Prostate gland (tissue), 2 donors: ENCODE measurements around the gene TTLL5. TPM values are rescaled to one million over a fixed set of nuclear protein-coding genes. Genes with fewer than 3 reads are reported as not detected.

Source experiments
- DNase-seq: peaks from one replicate; pipeline ENCODE4 v3.0.0-alpha.2; 2019; ENCODE audit warnings: low spot score
- H3K27ac ChIP-seq, 2 donors: fragments of 200-600 bp; sonication (generic); 2 replicates each; pipeline ENCODE4 v1.5.1; 2017 to 2019
- H3K27me3 ChIP-seq: fragments of 200-600 bp; sonication (generic); replicated peaks from 2 replicates; pipeline ENCODE4 v1.5.1; 2019; ENCODE audit not compliant: insufficient read depth
- H3K36me3 ChIP-seq, 2 donors: fragments of 200-600 bp; sonication (generic); 1 replicate in 1 of 2; 2 replicates in 1 of 2; pipeline versions ENCODE4 v1.5.1 to v1.8.1; 2017 to 2019
- H3K4me1 ChIP-seq: fragments of 200-600 bp; sonication (generic); replicated peaks from 2 replicates; pipeline ENCODE4 v1.5.1; 2019
- H3K4me3 ChIP-seq, 2 donors: fragments of 200-600 bp; sonication (generic); 2 replicates each; pipeline ENCODE4 v1.5.1; 2017 to 2019
- H3K9me3 ChIP-seq: fragments of 200-600 bp; sonication (generic); 2 replicates; pipeline ENCODE4 v1.5.1; 2017
- CTCF ChIP-seq, 4 experiments: fragments of 200-600 bp in 2 of 4; fragments of 450-650 bp in 2 of 4; sonication (generic) in 2 of 4; IDR thresholded peaks; 1 replicate in 3 of 4; 2 replicates in 1 of 4; pipeline ENCODE4 v1.5.1; 2016 to 2019; ENCODE audit warnings: antibody characterized with exemption in 4 of 4, mild to moderate bottlenecking in 2 of 4, moderate library complexity in 2 of 4
- POLR2A ChIP-seq: fragments of 450-650 bp; IDR thresholded peaks from one replicate; pipeline ENCODE4 v1.6.1; 2016; ENCODE audit warnings: antibody characterized with exemption, mild to moderate bottlenecking
- POLR2AphosphoS5 ChIP-seq: sonication (generic); formaldehyde crosslinking; IDR thresholded peaks from one replicate; pipeline ENCODE4 v1.6.1; 2017; ENCODE audit warnings: antibody characterized with exemption
- WGBS: methylation state at CpG from one replicate; pipeline ENCODE4 v1.1.5; 2018; 5-methylcytosine and 5-hydroxymethylcytosine counted together
- intact Hi-C: fragments of 100-400 bp; cut with DNase I; formaldehyde crosslinking; loops from one replicate; pipeline ENCODE4 v1.14.2; 2022
- total RNA-seq, 2 donors: library from RNA; depleted of rRNA; stranded (reverse); fragments of >200 nt; gene quantifications; one replicate each; pipeline ENCODE4 v1.1.0, GENCODE V29; 2016

TTLL5 gene
- total RNA-seq, 2 donors from 2014 or later, result 40.3 to 46.2 TPM

- Histone ChIP-seq H3K9me3 (no peaks in the 10 kb centered on the region), H3K27me3 (no peaks in the 10 kb centered on the region), H3K4me3 (no peak overlapping the region), H3K27ac (no peak overlapping the region), H3K4me1 (no peaks in the 10 kb centered on the region), H3K36me3 (no peaks in the 10 kb centered on the region)
- no peak for DNase-seq
- no peak for TF ChIP-seq POLR2A
- no peak for TF ChIP-seq CTCF (IDR thresholded peaks at IDR 0.05)
- TF ChIP-seq POLR2AphosphoS5, result no peak
- intact Hi-C loops, result loop anchor here (10.0 kb wide), 3 partner anchors 115 to 445 kb away; no protein-coding TSS in a partner anchor
- 67% methylated on average over 3 of the region's 3 CpGs for WGBS
Measured at GRCh38 chr14:75909630-75910029, 248.6 kb downstream of the TTLL5 start.

- intact Hi-C loops, result no loop called here
- no peak overlapping the region for H3K4me3 ChIP-seq
- no peak overlapping the region for H3K27ac ChIP-seq
- H3K36me3 ChIP-seq, result no peaks in the 10 kb centered on the region
- DNase-seq, result no peak
- H3K4me1 ChIP-seq, result no peaks in the 10 kb centered on the region
- no peaks in the 10 kb centered on the region for H3K9me3 ChIP-seq
- TF ChIP-seq CTCF (IDR thresholded peaks at IDR 0.05) (no peak), POLR2A (no peak), POLR2AphosphoS5 (no peak)
- 33% methylated on average over 2 of the region's 2 CpGs for WGBS
- no peaks in the 10 kb centered on the region for H3K27me3 ChIP-seq
Measured at GRCh38 chr14:75910048-75910447, 249.0 kb downstream of the TTLL5 start.

GRCh38 chr14:75911883-75912282, 250.8 kb downstream of the TTLL5 start:
- WGBS, result 50% methylated on average over 7 of the region's 7 CpGs
- no peaks in the 10 kb centered on the region for H3K9me3 ChIP-seq
- DNase-seq, result no peak
- no peak overlapping the region for H3K4me3 ChIP-seq
- no peaks in the 10 kb centered on the region for H3K4me1 ChIP-seq
- H3K27ac ChIP-seq, result no peak overlapping the region
- intact Hi-C loops, result no loop called here
- H3K36me3 ChIP-seq, result no peaks in the 10 kb centered on the region
- TF ChIP-seq POLR2AphosphoS5 (no peak), CTCF (IDR thresholded peaks at IDR 0.05) (no peak), POLR2A (no peak)
- H3K27me3 ChIP-seq, result no peaks in the 10 kb centered on the region

- Histone ChIP-seq H3K9me3 (no peaks in the 10 kb centered on the region), H3K36me3 (peaks cover 0 to 2% of the 10 kb centered on the region in 2 donors), H3K4me1 (no peaks in the 10 kb centered on the region), H3K27ac (no peak overlapping the region), H3K4me3 (no peak overlapping the region), H3K27me3 (no peaks in the 10 kb centered on the region)
- TF ChIP-seq CTCF (IDR thresholded peaks at IDR 0.05) (no peak), POLR2AphosphoS5 (no peak), POLR2A (no peak)
- no peak for DNase-seq
- 92% methylated on average over 2 of the region's 2 CpGs for WGBS
- intact Hi-C loops, result no loop called here
Measured at GRCh38 chr14:75913183-75913582, 252.1 kb downstream of the TTLL5 start.

GRCh38 chr14:75915045-75915444, 254.0 kb downstream of the TTLL5 start:
- Histone ChIP-seq H3K4me1 (no peaks in the 10 kb centered on the region), H3K9me3 (no peaks in the 10 kb centered on the region), H3K27ac (no peak overlapping the region), H3K36me3 (peaks cover 0 to 2% of the 10 kb centered on the region in 2 donors), H3K27me3 (no peaks in the 10 kb centered on the region), H3K4me3 (no peak overlapping the region)
- no peak for DNase-seq
- intact Hi-C loops, result no loop called here
- no peak for TF ChIP-seq POLR2A
- TF ChIP-seq POLR2AphosphoS5, result no peak
- no peak for TF ChIP-seq CTCF (IDR thresholded peaks at IDR 0.05)
- 97% methylated on average over 2 of the region's 2 CpGs for WGBS
